Vagina (tissue), 2 donors: ENCODE measurements around the gene FOXE1.

Experiments
- POLR2A ChIP-seq, 2 donors: fragments of 450-650 bp; IDR thresholded peaks; one replicate each; pipeline ENCODE4 v1.6.1; 2017; ENCODE audit warnings: antibody characterized with exemption in 2 of 2, mild to moderate bottlenecking in 2 of 2, moderate library complexity in 2 of 2
- TF ChIP-seq, protein P1 (sequence below), 3 experiments: fragments of 450-650 bp in 2 of 3; fragments of 200-600 bp in 1 of 3; sonication (generic) in 1 of 3; IDR thresholded peaks; one replicate each; pipeline ENCODE4 v1.5.1; 2017 to 2019; ENCODE audit warnings: antibody characterized with exemption in 3 of 3, mild to moderate bottlenecking in 2 of 3, moderate library complexity in 2 of 3

- TF ChIP-seq, protein P1, sequence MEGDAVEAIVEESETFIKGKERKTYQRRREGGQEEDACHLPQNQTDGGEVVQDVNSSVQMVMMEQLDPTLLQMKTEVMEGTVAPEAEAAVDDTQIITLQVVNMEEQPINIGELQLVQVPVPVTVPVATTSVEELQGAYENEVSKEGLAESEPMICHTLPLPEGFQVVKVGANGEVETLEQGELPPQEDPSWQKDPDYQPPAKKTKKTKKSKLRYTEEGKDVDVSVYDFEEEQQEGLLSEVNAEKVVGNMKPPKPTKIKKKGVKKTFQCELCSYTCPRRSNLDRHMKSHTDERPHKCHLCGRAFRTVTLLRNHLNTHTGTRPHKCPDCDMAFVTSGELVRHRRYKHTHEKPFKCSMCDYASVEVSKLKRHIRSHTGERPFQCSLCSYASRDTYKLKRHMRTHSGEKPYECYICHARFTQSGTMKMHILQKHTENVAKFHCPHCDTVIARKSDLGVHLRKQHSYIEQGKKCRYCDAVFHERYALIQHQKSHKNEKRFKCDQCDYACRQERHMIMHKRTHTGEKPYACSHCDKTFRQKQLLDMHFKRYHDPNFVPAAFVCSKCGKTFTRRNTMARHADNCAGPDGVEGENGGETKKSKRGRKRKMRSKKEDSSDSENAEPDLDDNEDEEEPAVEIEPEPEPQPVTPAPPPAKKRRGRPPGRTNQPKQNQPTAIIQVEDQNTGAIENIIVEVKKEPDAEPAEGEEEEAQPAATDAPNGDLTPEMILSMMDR (IDR thresholded peaks at IDR 0.05): no peak
- TF ChIP-seq POLR2A (IDR thresholded peaks at IDR 0.05): no peak
These were observed 21.0 kb upstream of the FOXE1 start for GRCh38 chr9:97831843-97832636.
